H1 (cell line): ENCODE data around the gene HMCN2. TPM values are rescaled to one million over a fixed set of nuclear protein-coding genes. Genes with fewer than 3 reads are reported as not detected.

Experiments used
- CTCF ChIA-PET: fragments of 300-600 bp; sonication (Branson Sonifier 250); formaldehyde crosslinking; loops from one replicate; lab custom pipeline; 2021; ENCODE audit not compliant: partially characterized antibody; lab: Charles Lee
- POLR2A ChIA-PET: fragments of 300-600 bp; sonication (Branson Sonifier 250); formaldehyde crosslinking; loops from one replicate; lab custom pipeline; 2021; ENCODE audit warnings: inconsistent platforms; ENCODE audit not compliant: partially characterized antibody; lab: Charles Lee
- DNase-seq, 2 experiments: peaks; one replicate each; pipeline versions ENCODE4 v3.0.0 to v3.0.0-alpha.2; 2010 to 2022; ENCODE audit warnings: low spot score in 2 of 2, low read depth in 1 of 2, mixed read lengths in 1 of 2
- FAIRE-seq: peaks from 2 replicates; lab custom pipeline; 2011; peaks lifted over from hg19 to GRCh38; lab: Jason Lieb, UNC
- H2AFZ ChIP-seq: 2 replicates; pipeline ENCODE4 v1.8.1; 2012; ENCODE audit warnings: low read length, inconsistent platforms
- H2AK5ac ChIP-seq: 2 replicates; pipeline ENCODE4 v1.6.1; 2013; ENCODE audit warnings: low read depth, low read length
- H2BK120ac ChIP-seq: replicated peaks from 2 replicates; pipeline ENCODE3; 2013; ENCODE audit warnings: low read depth, low read length, inconsistent platforms
- H2BK12ac ChIP-seq: 2 replicates; pipeline ENCODE4 v1.6.1; 2013; ENCODE audit warnings: low read depth, low read length
- H2BK15ac ChIP-seq: 2 replicates; pipeline ENCODE4 v1.6.1; 2013; ENCODE audit warnings: low read length
- H2BK20ac ChIP-seq: 2 replicates; pipeline ENCODE4 v1.6.1; 2013; ENCODE audit warnings: low read length
- H2BK5ac ChIP-seq: 2 replicates; pipeline ENCODE4 v1.6.1; 2013; ENCODE audit warnings: low read depth, low read length
- H3K14ac ChIP-seq: 2 replicates; pipeline ENCODE4 v1.6.1; 2013; ENCODE audit warnings: inconsistent platforms; ENCODE audit not compliant: insufficient read length
- H3K18ac ChIP-seq: 2 replicates; pipeline ENCODE4 v1.6.1; 2013; ENCODE audit warnings: low read length; ENCODE audit errors: extremely low read depth
- H3K23ac ChIP-seq: 2 replicates; pipeline ENCODE4 v1.6.1; 2013; ENCODE audit warnings: inconsistent platforms; ENCODE audit not compliant: insufficient read length
- H3K23me2 ChIP-seq: 2 replicates; pipeline ENCODE4 v1.6.1; 2013; ENCODE audit warnings: low read depth, low read length
- H3K27ac ChIP-seq: 2 replicates; pipeline ENCODE4 v1.6.1; 2011; ENCODE audit warnings: low read depth, low read length, inconsistent platforms
- H3K27me3 ChIP-seq, 4 experiments: replicated peaks in 1 of 4; 1 replicate in 1 of 4; 2 replicates in 3 of 4; pipeline versions ENCODE4 v1.6.1 to v1.8.1; 2011 to 2013; ENCODE audit warnings: low read length in 3 of 4, mild to moderate bottlenecking in 3 of 4, inconsistent platforms in 2 of 4, mixed read lengths in 2 of 4, moderate library complexity in 1 of 4; ENCODE audit not compliant: control insufficient read depth in 3 of 4, insufficient read depth in 3 of 4; ENCODE audit errors: extremely low read depth in 1 of 4
- H3K36me3 ChIP-seq, 4 experiments: 2 replicates each; pipeline versions ENCODE4 v1.6.1 to v1.8.1; 2011 to 2013; ENCODE audit warnings: mild to moderate bottlenecking in 4 of 4, low read length in 3 of 4, moderate library complexity in 2 of 4, control low read depth in 1 of 4, inconsistent platforms in 1 of 4; ENCODE audit not compliant: insufficient read depth in 4 of 4, control insufficient read depth in 2 of 4
- H3K4ac ChIP-seq: replicated peaks from 2 replicates; pipeline ENCODE3; 2013; ENCODE audit warnings: low read length, low read depth, mixed read lengths, inconsistent platforms; ENCODE audit not compliant: insufficient read length
- H3K4me1 ChIP-seq, 4 experiments: replicated peaks in 1 of 4; 1 replicate in 1 of 4; 2 replicates in 3 of 4; pipeline versions ENCODE4 v1.6.1 to v1.8.1; 2011 to 2013; ENCODE audit warnings: low read length in 3 of 4, inconsistent platforms in 2 of 4, mixed read lengths in 1 of 4; ENCODE audit not compliant: insufficient read depth in 4 of 4, control insufficient read depth in 3 of 4
- H3K4me2 ChIP-seq, 2 experiments: 2 replicates each; pipeline versions ENCODE4 v1.6.1 to v1.8.1; 2011 to 2013; ENCODE audit warnings: low read depth in 2 of 2, low read length in 2 of 2, control low read depth in 1 of 2, inconsistent platforms in 1 of 2, mild to moderate bottlenecking in 1 of 2; ENCODE audit not compliant: insufficient read depth in 1 of 2
- H3K4me3 ChIP-seq, 4 experiments: fragments of 200-600, 300-600 bp in 1 of 4; sonication (generic), shearing (Covaris generic), sonication (Bioruptor Twin) in 1 of 4; 2 replicates each; pipeline versions ENCODE4 v1.5.1 to v1.8.1; 2011 to 2016; ENCODE audit warnings: low read length in 4 of 4, low read depth in 3 of 4, control low read depth in 2 of 4, inconsistent platforms in 2 of 4, mild to moderate bottlenecking in 2 of 4, mixed read lengths in 1 of 4, moderate library complexity in 1 of 4; ENCODE audit not compliant: insufficient read depth in 2 of 4; ENCODE audit errors: extremely low read depth in 1 of 4
- H3K56ac ChIP-seq: replicated peaks from 2 replicates; pipeline ENCODE3; 2013; ENCODE audit warnings: low read depth, mild to moderate bottlenecking, mixed read lengths, low read length, inconsistent platforms; ENCODE audit not compliant: insufficient read length
- H3K79me1 ChIP-seq: 2 replicates; pipeline ENCODE4 v1.6.1; 2013; ENCODE audit warnings: low read depth, low read length, control low read depth
- H3K79me2 ChIP-seq, 2 experiments: 2 replicates each; pipeline versions ENCODE4 v1.6.1 to v1.8.1; 2012 to 2013; ENCODE audit warnings: low read length in 2 of 2, mild to moderate bottlenecking in 2 of 2, inconsistent platforms in 1 of 2; ENCODE audit not compliant: insufficient read depth in 2 of 2, control insufficient read depth in 1 of 2
- H3K9ac ChIP-seq, 4 experiments: replicated peaks in 1 of 4; 1 replicate in 1 of 4; 2 replicates in 3 of 4; pipeline versions ENCODE4 v1.6.1 to v1.8.1; 2011 to 2013; ENCODE audit warnings: low read depth in 3 of 4, low read length in 3 of 4, control low read depth in 2 of 4, mild to moderate bottlenecking in 2 of 4, moderate library complexity in 2 of 4, inconsistent platforms in 1 of 4; ENCODE audit errors: extremely low read depth in 1 of 4
- H3K9me3 ChIP-seq, 2 experiments: 2 replicates each; pipeline versions ENCODE4 v1.6.1 to v1.8.1; 2012 to 2013; ENCODE audit warnings: mild to moderate bottlenecking in 2 of 2, moderate library complexity in 2 of 2, control low read depth in 1 of 2, inconsistent platforms in 1 of 2, low read depth in 1 of 2, low read length in 1 of 2, mixed read lengths in 1 of 2; ENCODE audit not compliant: insufficient read depth in 2 of 2
- H4K20me1 ChIP-seq, 2 experiments: replicated peaks in 1 of 2; 2 replicates each; pipeline versions ENCODE3 to v1.8.1; 2011 to 2013; ENCODE audit warnings: inconsistent platforms in 2 of 2, low read length in 2 of 2, mild to moderate bottlenecking in 1 of 2; ENCODE audit not compliant: insufficient read depth in 2 of 2, control insufficient read depth in 1 of 2
- H4K5ac ChIP-seq: 2 replicates; pipeline ENCODE4 v1.6.1; 2013; ENCODE audit warnings: low read length, low read depth, mixed read lengths, inconsistent platforms; ENCODE audit not compliant: insufficient read length
- H4K8ac ChIP-seq: 2 replicates; pipeline ENCODE4 v1.8.0; 2013; ENCODE audit warnings: mild to moderate bottlenecking, moderate library complexity, low read length, inconsistent platforms; ENCODE audit not compliant: insufficient read depth; ENCODE audit errors: extremely low read depth
- H4K91ac ChIP-seq: replicated peaks from 2 replicates; pipeline ENCODE3; 2013; ENCODE audit warnings: low read length, mixed read lengths, inconsistent platforms; ENCODE audit not compliant: insufficient read length
- BRCA1 ChIP-seq: IDR thresholded peaks from 2 replicates; pipeline ENCODE4 v1.6.1; 2012; ENCODE audit warnings: low read depth, low read length, improper control_type of control experiment
- WGBS, 2 experiments: shearing (Covaris generic) in 1 of 2; methylation state at CpG; one replicate each; pipeline versions ENCODE4 v1.1.6 to v1.1.7; 2013 to 2015; ENCODE audit warnings: low lambda C conversion rate in 2 of 2, mixed read lengths in 2 of 2, inconsistent platforms in 1 of 2, low coverage in 1 of 2, missing lambda C conversion rate in 1 of 2; ENCODE audit not compliant: insufficient replicate concordance in 2 of 2, insufficient coverage in 1 of 2, insufficient read length in 1 of 2; ENCODE audit errors: extremely low coverage in 1 of 2, missing lambda C conversion rate in 1 of 2; 5-methylcytosine and 5-hydroxymethylcytosine counted together
- polyA plus RNA-seq, 7 experiments: library from polyadenylated mRNA; depleted of rRNA in 3 of 7; stranded (reverse) in 5 of 7; unstranded in 2 of 7; fragments of >200 nt in 5 of 7; fragments of 200-250 nt in 2 of 7; gene quantifications; 1 replicate in 5 of 7; 2 replicates in 1 of 7; 4 replicates in 1 of 7; pipeline versions ENCODE4 v1.2.1 to v1.2.3, GENCODE V29; 2011 to 2013; ENCODE audit warnings: missing spikeins in 2 of 7, mixed read lengths in 2 of 7
- total RNA-seq: library from RNA; stranded (reverse); fragmentation: NEBNext Ultra II Directional; extraction: Animal tissue kit (Norgen Biotek cat#: 25700); gene quantifications from 2 replicates; pipeline ENCODE4 v1.2.1, GENCODE V29; 2021

HMCN2 gene
- total and polyA plus RNA-seq, 2 of the 8 experiments (the other 6 are each of a cell fraction or from before 2014, with no cell fraction given), result 5.0 to 9.1 TPM

DNA sequence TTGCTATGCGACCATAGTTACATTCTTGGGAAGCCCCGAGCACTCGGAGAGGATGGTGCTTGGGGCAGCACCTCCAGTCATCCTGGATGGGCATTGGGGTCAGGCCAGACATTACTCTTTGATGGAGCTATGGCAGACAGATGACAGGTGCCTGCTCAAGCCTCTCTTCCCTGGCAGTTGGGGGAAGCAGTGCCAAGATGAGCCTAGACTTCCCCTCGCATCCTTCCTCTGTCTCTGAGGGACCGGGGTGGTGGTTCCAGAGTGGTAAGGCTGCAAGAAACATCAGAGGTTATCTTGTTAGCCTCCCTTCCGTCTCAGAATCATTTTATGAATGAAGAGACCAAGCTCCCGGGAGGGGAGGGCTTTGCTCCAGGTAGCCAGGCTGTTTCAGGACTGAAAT, 2.8 kb upstream of the HMCN2 start:
- H3K27me3 ChIP-seq, result peaks cover 0 to 20% (median 14%) of the 10 kb centered on the region in 4 experiments; a peak in 6 of 7 replicates
- TF ChIP-seq BRCA1, result no peak

More for the DNA sequence above, 2.8 kb upstream of the HMCN2 start:
- Histone ChIP-seq H3K4me1 (peaks cover 2 to 15% (median 5%) of the 10 kb centered on the region in 4 experiments), H3K4ac (no peak overlapping the region), H3K9ac (no peak overlapping the region), H3K36me3 (no peaks in the 10 kb centered on the region), H3K9me3 (peaks cover 7 to 9% of the 10 kb centered on the region in 2 experiments), H2BK5ac (no peak overlapping the region), H3K4me2 (no peak overlapping the region), H4K20me1 (no peaks in the 10 kb centered on the region), H3K79me2 (no peaks in the 10 kb centered on the region), H2BK20ac (0 out of 2 replicates have a peak overlapping the region, but pooled peaks have one; percentile 34), H3K23me2 (peaks cover 11% of the 10 kb centered on the region; the same call in 1 of the 2 replicates), H3K27ac (no peak overlapping the region), H2AFZ (no peak overlapping the region), H2BK12ac (0 out of 2 replicates have a peak overlapping the region, but pooled peaks have one; percentile 35), H2BK15ac (0 out of 2 replicates have a peak overlapping the region, but pooled peaks have one; percentile 23), H3K23ac (no peak overlapping the region), H4K5ac (no peak overlapping the region), H3K4me3 (no peak overlapping the region), H2AK5ac (no peak overlapping the region), H3K79me1 (no peaks in the 10 kb centered on the region; the same call in 1 of the 2 replicates), H4K91ac (no peak overlapping the region), H4K8ac (no peak overlapping the region), H3K18ac (no peak overlapping the region), H2BK120ac (no peak overlapping the region), H3K56ac (no peak overlapping the region), H3K14ac (no peak overlapping the region)
- ChIA-PET CTCF (interaction anchor here (0.9 to 3.8 kb wide), 8 partner anchors 9 to 58 kb away, joined by 3 to 22 read pairs (median 6); no protein-coding TSS in a partner anchor), POLR2A (no interaction called here)
- no peak for FAIRE-seq
- WGBS, 2 experiments, result 87% methylated on average over 7 of the region's 7 CpGs; no CpG with 5 or more reads in 1 of the 2 experiments
- no peak for DNase-seq
